Skeletal muscle cell (primary cell): Measurements from ENCODE around the gene GJD3.
"Not testable (repeated sequence)": the region's sequence is repeated elsewhere in the genome, so short reads cannot be mapped to it uniquely, and the experiment has no call there.

Experiments
- DNase-seq: peaks from one replicate; pipeline ENCODE4 v3.0.0-alpha.2; 2010; ENCODE audit warnings: low read depth
- H3K4me3 ChIP-seq: 2 replicates; pipeline ENCODE4 v1.5.1; 2011; ENCODE audit warnings: low read depth, mild to moderate bottlenecking, control low read depth, low read length, moderate library complexity

GJD3 gene

GRCh38 chr17:40364121-40364861 lies at the start of gene GJD3:
TSS of gene GJD3 (minus strand) at chr17:40364737. CDS start at chr17:40363815, 922 bp downstream.
- H3K4me3 ChIP-seq = peak within 1 kb of the TSS; percentile 51
- no peak for DNase-seq

- not testable (repeated sequence) for H3K4me3 ChIP-seq, DNase-seq
Observed at GRCh38 chr17:40414312-40414711, 49.8 kb upstream of the GJD3 start.

GRCh38 chr17:40412880-40413279 lies 48.3 kb upstream of the GJD3 start:
- no peak overlapping the region for H3K4me3 ChIP-seq
- DNase-seq = no peak

- H3K4me3 ChIP-seq = no peak overlapping the region
- no peak for DNase-seq
Observed at GRCh38 chr17:40411821-40412220, 47.3 kb upstream of the GJD3 start.

- DNase-seq = no peak
Observed at GRCh38 chr17:40410082-40410481, 45.5 kb upstream of the GJD3 start.

GRCh38 chr17:40409540-40409939 lies 45.0 kb upstream of the GJD3 start:
- H3K4me3 ChIP-seq, DNase-seq: not testable (repeated sequence)

More at GRCh38 chr17:40410082-40410481, 45.5 kb upstream of the GJD3 start:
- no peak overlapping the region for H3K4me3 ChIP-seq

- no peak for DNase-seq
- H3K4me3 ChIP-seq = no peak overlapping the region
Observed at GRCh38 chr17:40407460-40407859, 42.9 kb upstream of the GJD3 start.

GRCh38 chr17:40404003-40404402 lies 39.5 kb upstream of the GJD3 start:
- no peak for DNase-seq
- no peak overlapping the region for H3K4me3 ChIP-seq

GRCh38 chr17:40402668-40403067 lies 38.1 kb upstream of the GJD3 start:
- H3K4me3 ChIP-seq = no peak overlapping the region
- no peak for DNase-seq

- DNase-seq = peak; percentile 9
- no peak overlapping the region for H3K4me3 ChIP-seq
Observed at GRCh38 chr17:40399185-40399584, 34.6 kb upstream of the GJD3 start.

- H3K4me3 ChIP-seq, DNase-seq: not testable (repeated sequence)
Observed at GRCh38 chr17:40386555-40386954, 22.0 kb upstream of the GJD3 start.

- no peak for DNase-seq
- no peak overlapping the region for H3K4me3 ChIP-seq
Observed at GRCh38 chr17:40382251-40382650, 17.7 kb upstream of the GJD3 start.

- DNase-seq = no peak
- H3K4me3 ChIP-seq = no peak overlapping the region
Observed at GRCh38 chr17:40378966-40379365, 14.4 kb upstream of the GJD3 start.

GRCh38 chr17:40377832-40378231 lies 13.3 kb upstream of the GJD3 start:
- H3K4me3 ChIP-seq = no peak overlapping the region
- no peak for DNase-seq

GRCh38 chr17:40376541-40376940 lies 12.0 kb upstream of the GJD3 start:
- not testable (repeated sequence) for DNase-seq, H3K4me3 ChIP-seq

- DNase-seq, H3K4me3 ChIP-seq: not testable (repeated sequence)
Observed at GRCh38 chr17:40375786-40376185, 11.2 kb upstream of the GJD3 start.

GRCh38 chr17:40374821-40375498 lies 10.4 kb upstream of the GJD3 start:
- no peak overlapping the region for H3K4me3 ChIP-seq
- no peak for DNase-seq

- no peak overlapping the region for H3K4me3 ChIP-seq
- no peak for DNase-seq
Observed at GRCh38 chr17:40373999-40374398, 9.5 kb upstream of the GJD3 start.

GRCh38 chr17:40373324-40373723 lies 8.8 kb upstream of the GJD3 start:
- H3K4me3 ChIP-seq = no peak overlapping the region
- peak; percentile 88 for DNase-seq

GRCh38 chr17:40372644-40373043 lies 8.1 kb upstream of the GJD3 start:
- not testable (repeated sequence) for H3K4me3 ChIP-seq, DNase-seq

GRCh38 chr17:40372031-40372430 lies 7.5 kb upstream of the GJD3 start:
- H3K4me3 ChIP-seq = no peak overlapping the region
- no peak for DNase-seq
